HEK293 (cell line): Measurements from ENCODE around the gene HPRT1.

Experiments
- CTCF ChIA-PET: fragments of 350-600 bp; formaldehyde crosslinking; extraction: SDS; loops from one replicate; lab custom pipeline; 2021; ENCODE audit warnings: antibody characterized with exemption; lab: Yijun Ruan, JAX
- POLR2A ChIA-PET: fragments of 300-600 bp; formaldehyde crosslinking; extraction: SDS; loops from one replicate; lab custom pipeline; 2020; ENCODE audit warnings: antibody characterized with exemption, inconsistent platforms; lab: Yijun Ruan, JAX
- H3K27ac ChIP-seq: fragments of 200-500 bp; sonication (Bioruptor generic); 2 replicates; pipeline ENCODE4 v1.5.1; 2014; ENCODE audit warnings: low read depth, low read length, control low read depth, inconsistent platforms; ENCODE audit errors: extremely low read depth
- H3K36me3 ChIP-seq, 2 experiments: fragments of 200-500 bp in 1 of 2; sonication (Bioruptor generic) in 1 of 2; 1 replicate in 1 of 2; 2 replicates in 1 of 2; pipeline ENCODE4 v1.5.1; 2014 to 2017; ENCODE audit warnings: inconsistent platforms in 2 of 2, low read length in 2 of 2; ENCODE audit not compliant: control insufficient read depth in 2 of 2, insufficient read depth in 1 of 2
- H3K4me1 ChIP-seq: fragments of 200-500 bp; sonication (Bioruptor generic); 2 replicates; pipeline ENCODE4 v1.5.1; 2014; ENCODE audit warnings: mild to moderate bottlenecking, low read length, inconsistent platforms; ENCODE audit not compliant: control insufficient read depth, insufficient read depth
- H3K4me3 ChIP-seq: 2 replicates; pipeline ENCODE4 v1.5.1; 2011; ENCODE audit warnings: low read depth, mild to moderate bottlenecking, control low read depth, low read length, moderate library complexity
- H3K9me3 ChIP-seq: fragments of 200-500 bp; sonication (Bioruptor generic); 2 replicates; pipeline ENCODE4 v1.5.1; 2014; ENCODE audit warnings: low read depth, low read length, inconsistent platforms; ENCODE audit not compliant: control insufficient read depth, insufficient read depth
- GLI4 ChIP-seq: fragments of 450-650 bp; formaldehyde crosslinking; IDR thresholded peaks from 2 replicates; pipeline ENCODE4 v1.5.1; 2016; ENCODE audit warnings: missing biosample characterization, missing genetic modification characterization
- ZBTB8A ChIP-seq: fragments of 450-650 bp; formaldehyde crosslinking; IDR thresholded peaks from 2 replicates; pipeline ENCODE4 v1.5.1; 2016; ENCODE audit warnings: missing biosample characterization, missing genetic modification characterization
- ZNF112 ChIP-seq: fragments of 450-650 bp; formaldehyde crosslinking; IDR thresholded peaks from 2 replicates; pipeline ENCODE4 v1.5.0; 2017; ENCODE audit warnings: missing biosample characterization, missing genetic modification characterization
- ZNF155 ChIP-seq: fragments of 450-650 bp; formaldehyde crosslinking; IDR thresholded peaks from 2 replicates; pipeline ENCODE4 v1.5.1; 2016; ENCODE audit warnings: missing biosample characterization, missing genetic modification characterization
- ZNF157 ChIP-seq: fragments of 450-650 bp; formaldehyde crosslinking; IDR thresholded peaks from 2 replicates; pipeline ENCODE4 v1.5.1; 2016; ENCODE audit warnings: missing biosample characterization, missing genetic modification characterization
- ZNF184 ChIP-seq: fragments of 450-650 bp; IDR thresholded peaks from 2 replicates; pipeline ENCODE4 v1.5.1; 2018; ENCODE audit warnings: missing biosample characterization, mild to moderate bottlenecking, missing genetic modification characterization
- ZNF211 ChIP-seq: fragments of 450-650 bp; formaldehyde crosslinking; IDR thresholded peaks from 2 replicates; pipeline ENCODE4 v1.5.1; 2016; ENCODE audit warnings: low read depth, missing biosample characterization, missing genetic modification characterization
- ZNF354C ChIP-seq: fragments of 450-650 bp; formaldehyde crosslinking; IDR thresholded peaks from 2 replicates; pipeline ENCODE4 v1.5.1; 2016; ENCODE audit warnings: missing biosample characterization, missing genetic modification characterization, low read depth, borderline replicate concordance
- ZNF423 ChIP-seq: fragments of 450-650 bp; formaldehyde crosslinking; IDR thresholded peaks from 2 replicates; pipeline ENCODE4 v1.5.1; 2016; ENCODE audit warnings: missing biosample characterization, missing genetic modification characterization
- ZNF48 ChIP-seq: fragments of 450-650 bp; formaldehyde crosslinking; IDR thresholded peaks from 2 replicates; pipeline ENCODE4 v1.5.1; 2016; ENCODE audit warnings: missing biosample characterization, missing genetic modification characterization
- ZNF529 ChIP-seq: fragments of 450-650 bp; formaldehyde crosslinking; IDR thresholded peaks from 2 replicates; pipeline ENCODE4 v1.5.1; 2017; ENCODE audit warnings: missing genetic modification characterization, missing biosample characterization; ENCODE audit not compliant: insufficient replicate concordance
- ZNF561 ChIP-seq: fragments of 450-650 bp; IDR thresholded peaks from 2 replicates; pipeline ENCODE4 v1.5.1; 2018; ENCODE audit warnings: missing biosample characterization, missing genetic modification characterization, borderline replicate concordance
- ZNF600 ChIP-seq: fragments of 450-650 bp; formaldehyde crosslinking; IDR thresholded peaks from 2 replicates; pipeline ENCODE4 v1.5.1; 2016; ENCODE audit warnings: missing biosample characterization, missing genetic modification characterization
- ZNF768 ChIP-seq: fragments of 450-650 bp; formaldehyde crosslinking; IDR thresholded peaks from 2 replicates; pipeline ENCODE4 v1.5.1; 2018; ENCODE audit warnings: missing biosample characterization, mild to moderate bottlenecking, missing genetic modification characterization
- ZNF785 ChIP-seq: fragments of 450-650 bp; formaldehyde crosslinking; IDR thresholded peaks from 2 replicates; pipeline ENCODE4 v1.5.1; 2016; ENCODE audit warnings: missing biosample characterization, missing genetic modification characterization
- ZNF792 ChIP-seq: fragments of 450-650 bp; formaldehyde crosslinking; IDR thresholded peaks from 2 replicates; pipeline ENCODE4 v1.5.1; 2016; ENCODE audit warnings: missing biosample characterization, missing genetic modification characterization
- TF ChIP-seq, protein P1 (sequence below): fragments of 450-650 bp; formaldehyde crosslinking; IDR thresholded peaks from 2 replicates; pipeline ENCODE4 v1.5.1; 2016; ENCODE audit warnings: missing biosample characterization, missing genetic modification characterization
- TF ChIP-seq, protein P2 (sequence below): fragments of 450-650 bp; formaldehyde crosslinking; IDR thresholded peaks from 2 replicates; pipeline ENCODE4 v1.5.1; 2016; ENCODE audit warnings: missing biosample characterization, missing genetic modification characterization
- TF ChIP-seq, protein P3 (sequence below): fragments of 450-650 bp; formaldehyde crosslinking; IDR thresholded peaks from 2 replicates; pipeline ENCODE4 v1.5.1; 2017; ENCODE audit warnings: missing biosample characterization, missing genetic modification characterization
- TF ChIP-seq, protein P4 (sequence below): fragments of 450-650 bp; formaldehyde crosslinking; IDR thresholded peaks from 2 replicates; pipeline ENCODE4 v1.5.1; 2016; ENCODE audit warnings: missing biosample characterization, missing genetic modification characterization

HPRT1 gene

DNA sequence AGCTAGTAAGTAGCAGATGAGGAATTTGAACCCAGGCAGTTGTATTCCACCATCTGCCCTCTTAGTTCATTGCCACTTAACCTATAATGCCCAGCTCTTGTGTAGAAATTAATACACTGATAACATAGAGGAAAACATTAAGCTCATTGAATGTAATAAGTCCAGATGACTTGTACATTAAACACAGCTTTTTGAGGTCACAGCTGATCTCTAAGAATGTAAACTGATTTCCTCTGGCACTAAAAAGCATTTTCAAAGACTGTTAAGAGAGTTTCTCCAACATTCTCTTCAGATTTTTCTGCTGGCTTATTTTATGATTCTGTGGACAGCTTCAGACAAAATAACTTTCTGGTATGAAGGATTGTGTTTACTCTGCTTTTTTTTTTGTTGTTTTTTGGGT, 42.7 kb downstream of the HPRT1 start (continued):
- TF ChIP-seq ZNF112 (tag by site-specific recombination) (no peak), ZBTB8A (tag by site-specific recombination) (no peak)

DNA sequence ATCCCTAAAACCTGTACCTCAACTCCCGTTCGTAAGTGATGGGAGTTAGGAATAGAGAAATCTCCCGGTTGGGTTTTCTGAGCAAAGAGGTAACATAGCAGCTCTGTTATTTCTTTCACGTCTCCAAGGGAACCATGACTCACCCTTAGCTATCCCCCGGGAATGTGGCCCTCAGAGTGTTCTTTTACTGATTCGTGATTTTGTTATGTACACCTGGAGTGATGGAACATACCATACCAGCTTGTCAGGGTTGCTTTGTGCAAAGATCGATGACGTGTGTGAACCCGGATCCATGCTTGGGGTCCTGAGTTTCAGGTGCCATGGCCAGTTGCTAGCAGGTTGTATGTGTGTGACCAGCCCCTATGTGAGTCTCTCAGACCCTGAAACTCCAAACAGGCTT, 52.6 kb downstream of the HPRT1 start:
- no peaks in the 10 kb centered on the region; the same call in 1 of the 2 replicates for H3K4me1 ChIP-seq
- TF ChIP-seq, protein P1, sequence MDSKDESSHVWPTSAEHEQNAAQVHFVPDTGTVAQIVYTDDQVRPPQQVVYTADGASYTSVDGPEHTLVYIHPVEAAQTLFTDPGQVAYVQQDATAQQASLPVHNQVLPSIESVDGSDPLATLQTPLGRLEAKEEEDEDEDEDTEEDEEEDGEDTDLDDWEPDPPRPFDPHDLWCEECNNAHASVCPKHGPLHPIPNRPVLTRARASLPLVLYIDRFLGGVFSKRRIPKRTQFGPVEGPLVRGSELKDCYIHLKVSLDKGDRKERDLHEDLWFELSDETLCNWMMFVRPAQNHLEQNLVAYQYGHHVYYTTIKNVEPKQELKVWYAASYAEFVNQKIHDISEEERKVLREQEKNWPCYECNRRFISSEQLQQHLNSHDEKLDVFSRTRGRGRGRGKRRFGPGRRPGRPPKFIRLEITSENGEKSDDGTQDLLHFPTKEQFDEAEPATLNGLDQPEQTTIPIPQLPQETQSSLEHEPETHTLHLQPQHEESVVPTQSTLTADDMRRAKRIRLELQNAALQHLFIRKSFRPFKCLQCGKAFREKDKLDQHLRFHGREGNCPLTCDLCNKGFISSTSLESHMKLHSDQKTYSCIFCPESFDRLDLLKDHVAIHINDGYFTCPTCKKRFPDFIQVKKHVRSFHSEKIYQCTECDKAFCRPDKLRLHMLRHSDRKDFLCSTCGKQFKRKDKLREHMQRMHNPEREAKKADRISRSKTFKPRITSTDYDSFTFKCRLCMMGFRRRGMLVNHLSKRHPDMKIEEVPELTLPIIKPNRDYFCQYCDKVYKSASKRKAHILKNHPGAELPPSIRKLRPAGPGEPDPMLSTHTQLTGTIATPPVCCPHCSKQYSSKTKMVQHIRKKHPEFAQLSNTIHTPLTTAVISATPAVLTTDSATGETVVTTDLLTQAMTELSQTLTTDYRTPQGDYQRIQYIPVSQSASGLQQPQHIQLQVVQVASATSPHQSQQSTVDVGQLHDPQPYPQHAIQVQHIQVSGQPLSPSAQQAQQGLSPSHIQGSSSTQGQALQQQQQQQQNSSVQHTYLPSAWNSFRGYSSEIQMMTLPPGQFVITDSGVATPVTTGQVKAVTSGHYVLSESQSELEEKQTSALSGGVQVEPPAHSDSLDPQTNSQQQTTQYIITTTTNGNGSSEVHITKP (tag by site-specific recombination), result peak; percentile 56; the same call in 1 of the 2 replicates
- TF ChIP-seq ZNF600 (tag by site-specific recombination) (0 out of 2 replicates have a peak, but pooled peaks have one; percentile 44), ZNF354C (no peak), ZNF768 (tag by site-specific recombination) (no peak), ZNF155 (no peak), ZNF184 (tag by site-specific recombination) (no peak), ZNF792 (tag by site-specific recombination) (no peak), ZNF423 (tag by site-specific recombination) (no peak), ZNF211 (tag by site-specific recombination) (no peak), GLI4 (tag by site-specific recombination) (no peak)
- no peaks in the 10 kb centered on the region for H3K9me3 ChIP-seq
- H3K27ac ChIP-seq, result no peak overlapping the region
- no peaks in the 10 kb centered on the region; a peak in 1 of 3 replicates for H3K36me3 ChIP-seq
- no peak overlapping the region for H3K4me3 ChIP-seq
- CTCF ChIA-PET, result interaction anchor here (0.6 to 1.9 kb wide), 4 partner anchors 8 to 1294 kb away, joined by 3 to 8 read pairs (median 4); partner anchors contain the start of gene TFDP3
- POLR2A ChIA-PET, result no interaction called here

DNA sequence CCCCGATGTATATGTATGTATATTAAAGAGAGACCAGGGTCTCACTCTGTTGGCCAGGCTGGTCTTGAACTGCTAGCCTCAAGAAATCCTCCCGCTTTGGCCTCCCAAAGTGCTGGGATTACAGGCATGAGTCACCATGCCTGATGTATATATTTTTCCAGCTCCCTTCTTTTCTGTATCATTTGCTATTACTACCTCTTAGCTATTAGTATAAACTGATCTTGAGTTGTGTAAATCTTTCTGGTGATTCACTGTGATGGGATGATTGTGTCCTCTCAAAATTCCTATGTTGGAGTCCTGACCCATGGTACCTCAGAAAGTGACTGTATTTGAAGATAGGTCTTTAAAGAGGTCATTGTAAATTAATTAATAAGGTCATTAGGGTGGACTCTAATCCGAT, 53.1 kb downstream of the HPRT1 start:
- TF ChIP-seq ZNF561 (tag by site-specific recombination), result no peak
- TF ChIP-seq, protein P2, sequence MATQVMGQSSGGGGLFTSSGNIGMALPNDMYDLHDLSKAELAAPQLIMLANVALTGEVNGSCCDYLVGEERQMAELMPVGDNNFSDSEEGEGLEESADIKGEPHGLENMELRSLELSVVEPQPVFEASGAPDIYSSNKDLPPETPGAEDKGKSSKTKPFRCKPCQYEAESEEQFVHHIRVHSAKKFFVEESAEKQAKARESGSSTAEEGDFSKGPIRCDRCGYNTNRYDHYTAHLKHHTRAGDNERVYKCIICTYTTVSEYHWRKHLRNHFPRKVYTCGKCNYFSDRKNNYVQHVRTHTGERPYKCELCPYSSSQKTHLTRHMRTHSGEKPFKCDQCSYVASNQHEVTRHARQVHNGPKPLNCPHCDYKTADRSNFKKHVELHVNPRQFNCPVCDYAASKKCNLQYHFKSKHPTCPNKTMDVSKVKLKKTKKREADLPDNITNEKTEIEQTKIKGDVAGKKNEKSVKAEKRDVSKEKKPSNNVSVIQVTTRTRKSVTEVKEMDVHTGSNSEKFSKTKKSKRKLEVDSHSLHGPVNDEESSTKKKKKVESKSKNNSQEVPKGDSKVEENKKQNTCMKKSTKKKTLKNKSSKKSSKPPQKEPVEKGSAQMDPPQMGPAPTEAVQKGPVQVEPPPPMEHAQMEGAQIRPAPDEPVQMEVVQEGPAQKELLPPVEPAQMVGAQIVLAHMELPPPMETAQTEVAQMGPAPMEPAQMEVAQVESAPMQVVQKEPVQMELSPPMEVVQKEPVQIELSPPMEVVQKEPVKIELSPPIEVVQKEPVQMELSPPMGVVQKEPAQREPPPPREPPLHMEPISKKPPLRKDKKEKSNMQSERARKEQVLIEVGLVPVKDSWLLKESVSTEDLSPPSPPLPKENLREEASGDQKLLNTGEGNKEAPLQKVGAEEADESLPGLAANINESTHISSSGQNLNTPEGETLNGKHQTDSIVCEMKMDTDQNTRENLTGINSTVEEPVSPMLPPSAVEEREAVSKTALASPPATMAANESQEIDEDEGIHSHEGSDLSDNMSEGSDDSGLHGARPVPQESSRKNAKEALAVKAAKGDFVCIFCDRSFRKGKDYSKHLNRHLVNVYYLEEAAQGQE (tag by site-specific recombination), result no peak
- TF ChIP-seq ZNF157 (tag by site-specific recombination), result no peak
- TF ChIP-seq, protein P3, sequence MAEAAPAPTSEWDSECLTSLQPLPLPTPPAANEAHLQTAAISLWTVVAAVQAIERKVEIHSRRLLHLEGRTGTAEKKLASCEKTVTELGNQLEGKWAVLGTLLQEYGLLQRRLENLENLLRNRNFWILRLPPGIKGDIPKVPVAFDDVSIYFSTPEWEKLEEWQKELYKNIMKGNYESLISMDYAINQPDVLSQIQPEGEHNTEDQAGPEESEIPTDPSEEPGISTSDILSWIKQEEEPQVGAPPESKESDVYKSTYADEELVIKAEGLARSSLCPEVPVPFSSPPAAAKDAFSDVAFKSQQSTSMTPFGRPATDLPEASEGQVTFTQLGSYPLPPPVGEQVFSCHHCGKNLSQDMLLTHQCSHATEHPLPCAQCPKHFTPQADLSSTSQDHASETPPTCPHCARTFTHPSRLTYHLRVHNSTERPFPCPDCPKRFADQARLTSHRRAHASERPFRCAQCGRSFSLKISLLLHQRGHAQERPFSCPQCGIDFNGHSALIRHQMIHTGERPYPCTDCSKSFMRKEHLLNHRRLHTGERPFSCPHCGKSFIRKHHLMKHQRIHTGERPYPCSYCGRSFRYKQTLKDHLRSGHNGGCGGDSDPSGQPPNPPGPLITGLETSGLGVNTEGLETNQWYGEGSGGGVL (tag by site-specific recombination), result no peak
- TF ChIP-seq ZNF529 (tag by site-specific recombination), result no peak
- no peak for TF ChIP-seq ZNF785 (tag by site-specific recombination)
- TF ChIP-seq ZNF48 (tag by site-specific recombination), result no peak
- TF ChIP-seq, protein P4, sequence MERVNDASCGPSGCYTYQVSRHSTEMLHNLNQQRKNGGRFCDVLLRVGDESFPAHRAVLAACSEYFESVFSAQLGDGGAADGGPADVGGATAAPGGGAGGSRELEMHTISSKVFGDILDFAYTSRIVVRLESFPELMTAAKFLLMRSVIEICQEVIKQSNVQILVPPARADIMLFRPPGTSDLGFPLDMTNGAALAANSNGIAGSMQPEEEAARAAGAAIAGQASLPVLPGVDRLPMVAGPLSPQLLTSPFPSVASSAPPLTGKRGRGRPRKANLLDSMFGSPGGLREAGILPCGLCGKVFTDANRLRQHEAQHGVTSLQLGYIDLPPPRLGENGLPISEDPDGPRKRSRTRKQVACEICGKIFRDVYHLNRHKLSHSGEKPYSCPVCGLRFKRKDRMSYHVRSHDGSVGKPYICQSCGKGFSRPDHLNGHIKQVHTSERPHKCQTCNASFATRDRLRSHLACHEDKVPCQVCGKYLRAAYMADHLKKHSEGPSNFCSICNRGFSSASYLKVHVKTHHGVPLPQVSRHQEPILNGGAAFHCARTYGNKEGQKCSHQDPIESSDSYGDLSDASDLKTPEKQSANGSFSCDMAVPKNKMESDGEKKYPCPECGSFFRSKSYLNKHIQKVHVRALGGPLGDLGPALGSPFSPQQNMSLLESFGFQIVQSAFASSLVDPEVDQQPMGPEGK (tag by site-specific recombination), result no peak
- Histone ChIP-seq H3K36me3 (no peaks in the 10 kb centered on the region; a peak in 1 of 3 replicates), H3K9me3 (no peaks in the 10 kb centered on the region), H3K4me1 (no peaks in the 10 kb centered on the region; the same call in 1 of the 2 replicates), H3K27ac (no peak overlapping the region), H3K4me3 (no peak overlapping the region)
- POLR2A ChIA-PET, result no interaction called here
- CTCF ChIA-PET, result interaction anchor here (0.9 kb wide), 1 partner anchor 251 kb away, joined by 4 read pairs; no protein-coding TSS in a partner anchor
